ENCODE measurements around the gene DNAH10.

- TF ChIP-seq EZH2 (IDR thresholded peaks at IDR 0.05; ENCODE audit: low read depth) = no peak
- TF ChIP-seq CTCF (conservative IDR thresholded peaks at IDR 0.05) = no peak
Observed at GRCh38 chr12:123763093-123763492, 992 bp downstream of the DNAH10 start.
